ENCODE results near the gene ATRAID. TPM values are rescaled to one million over a fixed set of nuclear protein-coding genes. Genes with fewer than 3 reads are reported as not detected.

ATRAID gene
- total RNA-seq, 6 experiments from 2014 or later: 30.7 to 65.8 (median 35.9) TPM

GRCh38 chr2:27247893-27248292 is 36.1 kb downstream of the ATRAID start:
- Histone ChIP-seq H3K4me1 (no peaks in the 10 kb centered on the region), H3K4me3 (no peak overlapping the region), H3K36me3 (peaks cover 0 to 12% (median 4%) of the 10 kb centered on the region in 4 donors), H3K27me3 (no peaks in the 10 kb centered on the region), H3K9me3 (no peaks in the 10 kb centered on the region), H3K27ac (no peak overlapping the region)
- TF ChIP-seq CTCF (IDR thresholded peaks at IDR 0.05) (no peak), POLR2A (IDR thresholded peaks at IDR 0.05) (no peak)
- WGBS (ENCODE audit: insufficient coverage, low coverage, low lambda C conversion rate, missing lambda C conversion rate): 58% methylated on average over 4 of the region's 4 CpGs
- intact Hi-C loops (cut with DNase I): no loop called here
- no peak for ATAC-seq
- no peak for DNase-seq

GRCh38 chr2:27249159-27249890 is 37.5 kb downstream of the ATRAID start:
- no peaks in the 10 kb centered on the region for H3K27me3 ChIP-seq
- H3K36me3 ChIP-seq: no peaks in the 10 kb centered on the region
- no peaks in the 10 kb centered on the region for H3K4me1 ChIP-seq
- WGBS (ENCODE audit: insufficient coverage, low coverage, low lambda C conversion rate, missing lambda C conversion rate): 23% methylated on average over 11 of the region's 12 CpGs
- no peak overlapping the region for H3K27ac ChIP-seq
- no peak for ATAC-seq
- H3K4me3 ChIP-seq: no peak overlapping the region
- DNase-seq: no peak
- no peaks in the 10 kb centered on the region for H3K9me3 ChIP-seq
- TF ChIP-seq POLR2A (IDR thresholded peaks at IDR 0.05): no peak
- no peak for TF ChIP-seq CTCF (IDR thresholded peaks at IDR 0.05)
- intact Hi-C loops (cut with DNase I): no loop called here

- no peaks in the 10 kb centered on the region for H3K9me3 ChIP-seq
- H3K4me1 ChIP-seq: no peaks in the 10 kb centered on the region
- ATAC-seq (peak; percentile 79 to 91 (median 84)), DNase-seq (peak in 2 of 3 donors; percentile 61 to 63)
- TF ChIP-seq CTCF (IDR thresholded peaks at IDR 0.05): peak; percentile 55 to 75 (median 64)
- no peak for TF ChIP-seq POLR2A (IDR thresholded peaks at IDR 0.05)
- H3K27ac ChIP-seq: no peak overlapping the region
- 14% methylated on average over 5 of the region's 22 CpGs for WGBS (ENCODE audit: insufficient coverage, low coverage, low lambda C conversion rate, missing lambda C conversion rate)
- no peaks in the 10 kb centered on the region for H3K27me3 ChIP-seq
- no peak overlapping the region for H3K4me3 ChIP-seq
- no peaks in the 10 kb centered on the region for H3K36me3 ChIP-seq
- intact Hi-C loops (cut with DNase I): loop anchor here in 1 of 2 donors (10.0 kb wide), 1 partner anchor 55 kb away; the partner anchor contains the start of gene UCN
These were observed 38.2 kb downstream of the ATRAID start for GRCh38 chr2:27249891-27250651.

- H3K4me3 ChIP-seq: no peak overlapping the region
- no peak overlapping the region for H3K27ac ChIP-seq
- intact Hi-C loops (cut with DNase I): loop anchor here in 1 of 2 donors (10.0 kb wide), 1 partner anchor 54 kb away; the partner anchor contains the start of gene UCN
- no peaks in the 10 kb centered on the region for H3K9me3 ChIP-seq
- ATAC-seq: no peak
- DNase-seq: no peak
- no peaks in the 10 kb centered on the region for H3K4me1 ChIP-seq
- TF ChIP-seq CTCF (IDR thresholded peaks at IDR 0.05) (no peak), POLR2A (IDR thresholded peaks at IDR 0.05) (no peak)
- 55% methylated on average over 9 of the region's 13 CpGs for WGBS (ENCODE audit: insufficient coverage, low coverage, low lambda C conversion rate, missing lambda C conversion rate)
- H3K27me3 ChIP-seq: no peaks in the 10 kb centered on the region
- H3K36me3 ChIP-seq: no peaks in the 10 kb centered on the region
These were observed 39.0 kb downstream of the ATRAID start for GRCh38 chr2:27250652-27251379.
